HG02884 (cell line): Measurements from ENCODE around the gene ARHGAP4.

Experiments used
- ATAC-seq: cut with Tn5 transposase; IDR thresholded peaks from one replicate; pipeline ENCODE4 v1.9.1; 2021; ENCODE audit warnings: mild to moderate bottlenecking, moderate library complexity; ENCODE audit not compliant: unreplicated experiment

Gene ARHGAP4

DNA sequence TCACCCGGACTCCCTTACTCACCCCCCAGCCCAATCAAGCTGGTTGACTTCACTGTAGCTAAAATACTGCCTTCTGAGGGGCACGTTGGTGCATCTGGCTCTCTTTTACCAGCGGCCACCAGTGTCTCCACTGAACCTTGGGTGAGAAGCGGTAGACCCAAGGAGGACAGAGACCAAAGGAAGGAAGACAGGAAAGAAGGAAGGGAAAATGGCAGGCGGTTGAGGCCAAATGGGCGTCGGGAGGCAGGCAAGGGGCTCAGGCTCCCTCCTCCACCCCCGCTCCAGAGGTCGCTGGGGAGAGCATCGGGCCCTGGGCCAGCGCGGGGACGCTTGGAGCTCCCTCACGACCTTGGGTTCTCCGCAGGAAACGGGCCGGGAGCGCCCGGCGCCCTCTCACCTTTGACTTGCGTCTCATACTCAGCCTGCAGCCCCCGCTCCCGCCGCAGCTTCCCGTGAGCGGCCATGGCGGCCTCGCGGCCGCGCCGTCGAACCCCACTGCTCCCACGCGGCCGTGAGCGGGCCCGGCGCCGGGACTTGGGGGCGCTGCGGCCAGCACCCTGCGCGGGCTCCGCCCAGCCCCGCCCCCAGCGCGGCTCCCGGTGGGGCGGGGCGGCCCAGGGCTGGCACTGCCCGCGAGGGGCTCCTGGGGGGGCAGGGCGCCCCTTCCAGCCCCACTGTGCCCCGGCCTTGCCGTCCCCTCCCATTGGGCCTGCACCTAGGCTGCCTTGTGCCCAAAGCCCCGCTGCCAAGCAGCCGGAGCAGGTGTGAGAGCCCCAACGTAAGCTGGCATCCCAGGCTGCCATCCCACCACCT, at the start of gene ARHGAP4:
Gene ARHGAP4 (minus strand): TSS at position 526 of the 813 bp plus-strand sequence. CDS start 62 bp downstream, at position 464.
- no peak for ATAC-seq

DNA sequence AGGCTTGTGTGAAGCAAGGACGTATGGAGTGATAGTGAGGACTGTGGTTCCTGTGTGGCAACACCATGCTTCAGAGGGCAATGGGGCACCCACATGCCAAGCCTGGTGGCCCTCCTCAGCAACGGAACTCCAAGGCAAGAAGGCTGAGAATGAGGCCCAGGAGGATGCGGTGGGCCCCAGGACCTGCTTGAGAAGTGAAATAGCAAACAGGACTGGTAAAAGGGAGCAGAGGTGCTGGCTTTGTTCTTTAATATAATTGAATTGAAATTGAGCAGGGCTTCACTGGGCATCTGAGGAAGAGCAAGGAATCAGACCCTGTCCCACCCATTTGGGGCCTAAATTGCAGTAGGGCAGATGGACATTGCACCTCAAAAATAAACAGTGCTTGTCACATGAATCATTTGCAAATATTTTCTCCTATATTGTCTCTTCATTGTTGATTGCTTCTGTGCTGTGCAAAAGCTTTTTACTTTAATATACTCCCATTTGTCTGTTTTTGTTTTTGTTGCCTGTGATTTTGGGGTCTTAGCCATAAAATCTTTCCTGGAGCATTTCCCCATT, 48.7 kb upstream of the ARHGAP4 start:
- ATAC-seq = no peak

DNA sequence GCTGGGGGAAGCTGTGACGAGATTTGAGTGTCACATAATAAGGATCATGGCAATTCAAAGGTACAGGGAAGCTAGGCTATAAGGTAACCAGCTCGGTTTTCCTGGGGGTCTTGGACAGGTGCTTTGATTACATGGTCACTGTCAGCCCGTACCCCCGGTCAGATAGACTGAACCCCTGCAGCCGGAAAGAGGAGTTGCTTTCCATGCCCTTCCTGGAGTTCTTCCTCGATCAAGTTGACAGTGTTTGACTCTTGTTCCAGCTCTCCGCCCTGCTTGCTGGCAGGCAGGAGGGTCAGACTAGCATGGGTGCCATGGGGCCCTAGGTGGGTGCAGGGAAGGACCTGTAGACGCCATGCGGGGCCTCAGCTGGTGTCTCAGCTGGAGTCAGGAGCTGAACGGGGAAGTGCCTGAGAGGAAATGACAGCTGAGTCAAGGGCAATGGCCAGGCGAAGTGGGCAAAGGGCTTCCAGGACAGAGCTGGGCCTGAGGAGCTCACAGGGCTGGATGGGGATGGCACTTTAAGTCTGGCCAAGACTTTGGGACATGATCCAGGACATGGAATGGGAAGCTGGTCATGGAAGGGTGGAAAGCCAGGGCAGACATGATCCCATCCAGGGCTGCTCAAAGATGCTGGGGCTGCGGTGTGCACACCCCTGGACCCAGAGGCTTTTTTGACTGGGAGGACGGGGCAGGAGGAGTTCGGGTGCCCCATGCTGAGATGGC, 48.1 kb upstream of the ARHGAP4 start:
- no peak for ATAC-seq

DNA sequence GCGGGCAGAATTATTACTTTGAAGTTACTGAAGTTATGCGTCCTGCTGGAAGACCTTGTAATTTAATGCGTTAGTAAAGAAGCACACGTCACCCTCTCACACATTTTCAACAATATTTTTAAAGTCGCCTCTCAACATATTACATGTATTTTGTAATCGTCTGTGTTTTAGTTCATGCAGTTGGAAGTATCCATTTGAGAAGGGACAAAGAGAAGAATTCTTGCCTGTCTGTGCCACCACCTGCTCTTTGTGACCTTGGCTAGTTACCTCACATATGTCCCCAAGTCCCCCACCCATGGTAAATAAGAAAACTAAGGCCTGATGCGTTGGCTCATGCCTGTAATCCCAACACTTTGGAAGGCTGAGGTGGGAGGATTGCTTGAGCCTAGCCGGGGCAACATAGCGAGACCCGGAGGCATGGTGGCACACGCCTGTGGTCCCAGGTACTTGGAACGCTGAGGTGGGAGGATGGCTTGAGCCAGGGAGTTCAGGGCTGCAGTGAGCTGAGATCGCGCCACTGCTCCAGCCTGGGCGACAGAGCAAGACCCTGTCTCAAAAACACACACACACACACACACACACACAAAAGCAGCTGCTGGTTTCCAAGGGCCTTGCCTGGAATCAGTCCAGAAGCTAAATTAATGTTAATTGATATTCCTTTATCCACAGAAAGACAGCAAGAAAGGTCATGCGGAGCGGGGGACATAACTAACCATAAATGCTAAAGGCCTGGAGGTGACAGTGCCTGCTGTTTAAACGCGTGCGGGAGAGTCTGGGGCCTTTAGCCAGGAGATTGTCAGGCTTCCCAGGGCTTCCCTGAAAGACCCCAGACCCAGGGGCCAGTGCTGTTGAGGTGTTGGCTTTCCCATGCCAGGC, 47.3 kb upstream of the ARHGAP4 start:
- no peak for ATAC-seq

DNA sequence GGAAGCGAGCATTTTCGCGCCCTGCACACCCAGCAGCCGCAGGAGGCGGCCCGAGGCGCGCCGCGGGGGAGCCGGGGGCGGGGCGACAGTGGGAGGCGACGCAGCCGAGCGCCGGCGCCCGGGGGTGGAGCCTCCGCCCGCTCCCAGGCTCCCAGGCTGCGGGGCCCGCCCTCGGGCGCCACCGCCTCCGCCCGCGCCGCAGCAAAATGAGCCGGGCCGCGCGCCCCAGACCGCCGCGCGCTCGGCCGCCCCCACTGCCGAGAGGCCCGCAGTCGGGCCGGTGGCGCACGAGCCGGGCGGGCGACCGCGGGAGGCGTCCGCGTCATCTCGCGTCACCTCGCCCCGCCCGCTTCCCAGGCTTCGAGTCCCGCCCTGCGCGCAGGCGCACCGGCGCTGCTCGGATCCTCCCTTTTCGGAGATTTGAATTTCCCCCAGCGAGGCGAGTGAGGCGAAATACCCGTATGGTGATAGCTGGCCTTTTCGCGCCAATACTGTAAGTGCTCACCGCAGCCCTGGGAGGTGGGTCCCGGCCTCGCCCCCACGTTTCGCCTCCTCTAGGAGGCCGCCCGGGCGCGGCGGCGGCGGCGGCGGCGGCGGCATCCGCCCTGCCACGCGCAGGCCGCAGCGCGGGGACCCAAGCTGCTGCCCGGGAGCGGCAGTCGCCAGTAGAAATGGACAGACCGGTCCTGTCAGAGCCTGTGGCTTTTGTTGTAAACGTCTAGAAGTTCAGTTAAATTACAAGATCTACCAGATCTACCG, 46.5 kb upstream of the ARHGAP4 start, which contains the start of gene TMEM187:
Gene TMEM187 (plus strand): TSS at position 387 of the 759 bp plus-strand sequence. CDS start 9,309 bp downstream, outside the sequence.
- ATAC-seq = peak; percentile 39

DNA sequence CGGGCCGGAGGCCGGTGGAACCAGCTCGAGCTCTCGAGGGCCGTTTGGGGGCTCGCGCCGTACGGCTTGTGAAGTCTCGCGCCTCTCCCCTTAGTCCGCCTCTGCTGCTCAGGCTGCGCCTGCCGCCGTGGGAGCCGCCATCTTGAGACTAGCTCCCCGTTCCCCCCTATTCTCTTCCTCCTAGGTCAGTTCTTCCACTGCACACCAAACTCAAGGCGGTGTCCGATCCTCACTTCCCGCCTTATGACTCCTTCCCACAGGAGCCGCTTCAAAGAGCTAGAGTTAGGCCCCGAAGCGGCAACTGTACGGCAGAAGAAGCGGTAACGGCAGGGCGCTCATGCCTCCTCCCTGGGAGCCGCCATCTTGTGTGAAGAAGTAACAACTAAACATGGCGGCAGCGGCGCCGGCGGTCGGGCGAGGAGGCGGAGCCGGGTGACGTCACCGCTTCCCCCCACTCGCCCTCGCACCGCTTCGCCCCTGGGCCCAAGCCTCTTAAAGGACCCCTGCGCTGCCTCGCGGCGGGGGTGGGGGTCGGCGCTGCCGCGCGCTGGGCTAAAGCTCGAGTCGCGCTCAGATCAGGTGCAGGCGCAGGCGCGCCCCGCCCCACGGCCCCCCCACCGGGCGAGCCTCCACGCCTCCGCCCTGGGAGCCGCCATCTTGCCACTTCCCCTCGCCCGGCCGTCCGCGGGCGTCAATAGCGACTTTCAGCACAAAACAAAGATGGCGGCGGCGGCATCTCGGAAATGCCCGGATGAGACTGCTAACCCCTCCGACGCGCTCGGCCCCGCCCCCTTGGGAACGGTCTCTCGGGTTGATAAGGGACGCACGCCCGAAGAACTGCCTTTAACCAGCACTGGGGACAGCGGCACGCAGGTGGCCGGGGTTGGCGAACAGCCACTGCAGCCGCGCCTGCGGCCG, 45.6 kb upstream of the ARHGAP4 start, which contains the start of gene HCFC1:
Gene HCFC1 (minus strand): TSS at position 369 of the 918 bp plus-strand sequence. CDS start 978 bp downstream, outside the sequence.
- ATAC-seq = peak; percentile 40

DNA sequence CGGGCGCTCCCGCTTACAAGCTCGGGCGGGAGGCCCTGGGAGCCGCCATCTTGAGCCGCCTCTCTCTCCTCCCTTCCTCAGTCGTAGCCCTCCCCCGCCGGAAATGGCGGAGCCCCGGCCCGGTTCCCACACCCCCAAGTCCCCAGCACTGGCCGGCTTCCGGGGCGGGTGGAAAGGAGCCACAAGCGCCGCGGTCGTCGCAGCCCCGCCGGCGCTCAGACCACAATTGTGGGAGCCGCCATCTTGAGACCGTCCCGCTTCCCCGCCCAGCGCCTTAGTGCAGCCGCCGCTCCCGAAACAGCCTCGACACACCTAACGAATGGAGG, 45.0 kb upstream of the ARHGAP4 start:
- no peak for ATAC-seq

DNA sequence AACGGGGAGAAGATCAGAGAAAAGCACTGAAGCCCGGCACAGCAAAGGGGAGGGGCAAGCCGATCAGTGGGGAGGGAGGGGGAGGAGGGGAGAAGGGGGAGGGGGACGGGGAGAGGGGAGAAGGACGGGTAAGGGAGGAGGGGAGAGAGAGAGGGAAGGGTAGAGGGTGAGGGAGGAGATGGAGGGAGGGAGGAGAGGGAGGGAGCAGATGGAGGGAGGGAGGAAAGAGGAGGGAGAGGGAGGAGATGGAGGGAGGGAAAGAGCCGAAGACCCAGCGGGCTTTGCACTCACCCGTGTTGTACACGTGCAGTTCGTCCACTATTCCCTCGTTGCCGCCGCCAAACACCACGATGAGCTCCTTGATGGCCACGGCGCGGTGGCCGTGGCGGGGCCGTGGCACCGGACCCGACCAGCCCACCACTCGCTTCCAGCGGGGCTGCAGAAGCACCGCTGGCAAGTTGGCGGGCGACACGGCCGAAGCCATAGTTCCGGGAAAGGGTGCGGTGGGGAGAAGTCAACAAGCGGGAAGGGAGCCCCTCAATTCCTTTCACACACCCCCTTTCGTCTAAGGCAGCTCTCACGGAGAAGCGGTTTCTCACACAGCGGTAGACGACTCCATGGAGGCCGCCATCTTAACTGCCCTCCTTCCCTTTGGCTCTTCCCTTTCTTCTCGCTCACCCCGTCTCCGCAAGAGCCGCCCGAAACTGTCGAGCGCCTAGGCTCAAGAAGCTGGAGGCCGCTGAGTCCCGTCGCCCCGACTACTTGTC, 44.5 kb upstream of the ARHGAP4 start:
- ATAC-seq = no peak

DNA sequence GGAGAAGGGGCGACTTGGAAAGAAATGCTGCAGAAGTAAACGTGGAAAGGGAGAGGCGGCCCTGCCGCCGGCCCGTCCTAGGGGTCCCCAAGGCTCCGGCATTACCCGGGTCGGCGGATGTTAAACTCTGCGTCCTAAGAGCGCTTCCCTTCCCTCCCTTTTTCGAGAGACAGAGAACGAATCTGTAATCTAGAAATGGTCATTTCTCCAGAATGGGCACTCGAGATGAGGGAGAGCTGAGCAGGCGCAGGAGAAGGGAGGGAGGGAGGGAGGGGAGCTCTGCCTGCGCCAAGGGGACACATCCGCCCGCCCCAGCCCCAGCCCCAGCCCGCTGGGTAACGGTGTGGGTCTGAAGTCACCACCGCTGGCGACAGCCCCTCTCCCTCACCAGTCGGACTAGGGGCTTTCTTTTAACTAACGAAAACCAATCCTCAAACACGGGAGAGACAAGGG, 43.9 kb upstream of the ARHGAP4 start:
- ATAC-seq = no peak

DNA sequence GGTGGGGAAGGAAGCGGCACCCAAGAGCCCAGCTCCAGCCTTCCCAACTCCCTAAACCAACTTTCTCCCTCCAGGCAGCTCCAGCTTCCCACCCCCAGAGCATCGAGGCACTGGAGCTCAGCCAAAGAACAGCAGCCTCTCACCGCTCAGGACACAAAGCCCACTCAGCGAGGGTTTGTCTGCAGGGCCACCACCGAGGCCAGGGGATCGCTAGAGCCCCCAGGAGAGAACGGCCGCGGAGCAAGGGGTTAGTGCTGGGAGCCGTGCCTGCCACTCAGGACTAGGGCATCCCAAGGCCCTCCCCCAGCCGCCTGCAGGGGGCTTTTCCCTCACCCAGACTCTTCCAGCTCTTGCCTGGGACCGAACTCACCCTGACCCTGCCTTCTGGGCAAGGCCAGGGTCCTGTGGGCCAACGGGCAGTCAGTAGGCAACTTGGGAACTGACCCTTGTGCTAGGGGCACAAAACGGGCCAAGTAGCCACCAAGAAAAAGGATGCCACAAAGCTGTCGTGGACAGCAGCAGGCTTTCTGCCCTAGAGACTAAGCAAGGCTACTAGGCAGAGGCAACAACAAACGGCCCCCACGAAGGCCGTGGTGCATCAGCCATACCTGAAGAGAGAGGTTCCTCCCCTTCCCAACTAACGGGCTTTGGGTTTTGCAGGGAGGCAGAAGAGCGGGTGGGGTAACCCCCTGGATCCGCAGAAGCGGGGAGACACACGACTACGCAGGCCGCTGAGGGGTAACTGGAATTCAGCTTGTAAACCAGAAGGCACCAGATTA, 43.2 kb upstream of the ARHGAP4 start:
- no peak for ATAC-seq

DNA sequence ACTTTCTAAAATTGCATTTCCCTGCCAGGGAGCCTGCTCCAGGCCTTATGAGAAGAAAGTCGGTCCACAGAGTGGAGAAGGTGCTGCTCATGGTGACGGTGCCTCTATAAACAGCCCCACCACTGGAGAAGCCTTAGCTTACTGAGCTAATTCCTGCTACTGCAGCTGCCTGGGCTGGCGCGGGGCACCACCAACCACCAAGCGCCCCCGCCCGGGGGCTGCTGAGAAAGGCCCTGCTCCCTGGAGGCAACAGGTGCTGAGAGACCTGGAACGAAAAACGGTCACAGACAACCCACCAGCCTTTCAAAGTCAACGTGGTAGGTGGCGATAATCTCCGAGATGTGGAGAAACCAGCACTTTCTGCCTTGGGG, 42.7 kb upstream of the ARHGAP4 start:
- ATAC-seq = no peak

DNA sequence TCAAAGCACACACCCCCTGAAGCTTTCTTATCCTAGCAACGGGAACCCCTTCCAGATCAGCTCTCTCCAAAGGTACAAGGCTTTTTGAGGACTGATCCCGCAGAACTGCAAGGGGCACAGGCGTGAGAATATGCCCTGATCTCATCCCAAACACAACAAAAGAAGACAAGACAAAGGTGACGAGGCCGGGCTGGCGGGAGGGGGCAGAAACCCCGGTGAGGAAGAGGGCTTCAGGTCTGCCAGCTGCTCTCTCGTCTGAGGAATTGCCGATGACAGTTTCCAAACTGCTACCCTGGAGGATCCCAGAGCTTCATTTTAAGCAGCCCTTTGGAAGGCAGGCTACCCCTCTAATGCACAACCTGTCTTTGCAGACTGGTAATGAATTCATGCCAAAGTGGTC, 42.2 kb upstream of the ARHGAP4 start:
- ATAC-seq = no peak

DNA sequence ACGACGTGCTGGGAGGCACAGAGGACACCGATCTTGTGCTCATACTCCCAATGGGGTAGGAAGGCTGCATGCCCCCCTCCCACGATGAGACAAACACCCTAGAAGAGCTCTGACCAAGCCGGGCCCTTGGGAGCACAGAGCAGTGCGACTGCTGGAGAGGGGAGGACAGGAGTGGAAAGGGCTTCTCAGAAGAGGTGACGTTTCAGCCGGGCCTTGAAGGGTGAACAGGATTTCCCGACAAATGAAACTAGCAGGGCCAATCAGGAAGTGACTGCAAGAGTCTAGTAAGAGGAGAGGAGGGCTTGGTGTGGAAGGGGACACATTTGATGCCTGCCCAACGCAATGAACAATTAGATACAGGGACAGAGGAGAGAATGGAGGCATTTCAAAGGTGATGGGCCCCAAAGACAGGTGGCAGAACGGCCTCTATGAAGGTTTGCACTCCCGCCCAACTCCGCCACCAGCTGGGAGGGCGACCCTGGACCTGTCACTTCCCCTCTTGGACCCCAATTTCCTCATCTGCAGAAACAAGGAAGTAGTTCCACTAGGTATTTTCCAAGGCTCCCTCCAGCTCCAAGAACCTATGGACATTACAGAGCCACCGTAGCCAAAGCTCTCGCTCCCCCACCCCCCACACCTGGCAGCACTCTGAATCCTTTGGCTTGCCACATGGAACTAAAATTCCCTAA, 41.6 kb upstream of the ARHGAP4 start:
- no peak for ATAC-seq

DNA sequence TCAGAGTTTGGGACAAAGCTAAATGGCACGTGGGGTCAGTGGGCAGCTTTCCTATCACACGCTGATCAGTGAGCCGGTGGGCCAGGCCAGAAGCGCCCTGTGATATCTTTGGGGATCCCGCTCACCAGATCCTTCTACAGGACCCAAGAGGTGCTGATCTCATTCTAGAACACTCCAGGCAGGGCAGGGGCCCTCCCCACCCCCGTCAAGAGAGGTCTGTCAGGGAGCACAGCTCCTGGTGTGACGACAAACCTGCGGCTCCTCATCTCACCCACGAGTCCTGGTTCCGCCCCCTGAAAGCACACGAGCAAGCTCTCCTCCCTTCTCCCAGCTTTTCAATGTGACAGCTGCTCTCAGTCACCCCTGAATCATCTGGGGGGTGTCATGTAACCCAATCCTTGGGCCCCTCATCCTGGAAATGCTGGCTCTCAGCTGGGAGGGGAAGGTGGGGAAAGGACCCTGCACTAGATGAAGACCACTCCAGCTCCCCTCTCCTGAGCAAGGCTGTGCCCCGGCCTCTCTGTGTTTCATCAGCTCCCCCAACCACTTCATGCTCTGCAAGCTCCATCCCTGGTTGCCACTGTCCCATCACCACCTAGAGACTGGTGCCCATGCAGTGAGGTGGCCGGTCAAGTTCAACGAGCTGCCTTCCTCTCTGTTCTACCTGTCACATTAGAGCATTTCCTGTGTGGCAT, 40.9 kb upstream of the ARHGAP4 start:
- no peak for ATAC-seq

DNA sequence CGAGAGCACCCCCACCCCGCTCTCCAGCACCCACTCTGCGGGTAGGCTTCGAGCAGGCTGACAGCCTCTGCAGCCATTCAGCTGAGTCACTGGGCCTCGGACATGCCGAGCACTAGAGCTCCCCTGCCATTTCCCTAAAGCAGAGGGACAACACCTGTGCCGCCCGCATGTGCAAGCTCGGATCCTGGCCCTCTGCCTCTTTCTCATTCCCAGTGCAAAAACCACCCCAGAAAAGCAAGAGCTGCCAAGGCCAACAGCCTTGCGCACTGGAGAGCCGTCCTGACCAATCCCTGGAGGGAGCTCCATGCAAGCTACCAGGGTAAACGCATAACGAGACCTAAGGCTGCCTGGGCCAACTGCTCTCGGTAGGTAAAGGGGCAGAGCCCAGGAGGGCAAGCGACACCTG, 40.2 kb upstream of the ARHGAP4 start:
- ATAC-seq = no peak

DNA sequence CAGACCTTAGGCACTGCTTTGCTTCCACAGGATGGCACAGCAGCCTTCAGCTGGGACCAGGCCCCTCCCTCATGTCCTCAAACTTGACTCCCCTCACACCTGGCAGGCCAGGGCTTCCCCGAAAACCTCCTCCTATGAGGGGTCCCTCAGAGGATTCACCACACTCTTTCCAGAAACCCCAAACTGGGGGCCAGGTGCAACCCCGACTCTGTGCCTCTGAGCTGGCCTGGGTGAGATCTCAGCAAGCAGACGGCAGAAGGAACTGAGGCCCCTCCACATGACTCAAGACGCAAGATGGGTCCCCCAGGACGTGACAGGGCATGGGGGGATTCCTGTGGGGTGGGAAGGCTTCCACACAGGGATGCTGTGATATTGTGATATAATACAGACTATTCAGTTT, 39.3 kb upstream of the ARHGAP4 start:
- no peak for ATAC-seq
